Psoas muscle (tissue), 8 donors: ENCODE data around the gene NEDD9. TPM values are rescaled to one million over a fixed set of nuclear protein-coding genes. Genes with fewer than 3 reads are reported as not detected.
A peak's percentile ranks its signal among the peaks of the same experiment; 100 is the strongest.

Source experiments
- ATAC-seq, 4 donors: fragments of 200-7000 bp; cut with Tn5 transposase; one replicate each; pipeline ENCODE4 v1.9.1; 2020; ENCODE audit warnings: moderate library complexity in 3 of 4, mild to moderate bottlenecking in 2 of 4
- DNase-seq, 2 donors: peaks; one replicate each; pipeline ENCODE4 v3.0.0-alpha.2; 2020
- H3K27ac ChIP-seq: fragments of 200-600 bp; one replicate; pipeline ENCODE4 v1.8.0; 2022
- H3K27me3 ChIP-seq, 3 donors: fragments of 200-600 bp in 1 of 3; one replicate each; pipeline versions ENCODE4 v1.6.1 to v1.8.0; 2013 to 2022; ENCODE audit warnings: low read length in 2 of 3, mild to moderate bottlenecking in 2 of 3, moderate library complexity in 1 of 3; ENCODE audit not compliant: insufficient read depth in 3 of 3
- H3K36me3 ChIP-seq, 2 donors: fragments of 200-600 bp in 1 of 2; one replicate each; pipeline versions ENCODE4 v1.6.1 to v1.8.0; 2013 to 2022; ENCODE audit warnings: low read depth in 1 of 2, mild to moderate bottlenecking in 1 of 2, moderate library complexity in 1 of 2; ENCODE audit not compliant: insufficient read depth in 1 of 2
- H3K4me1 ChIP-seq: fragments of 200-600 bp; one replicate; pipeline ENCODE4 v1.8.0; 2022
- H3K4me3 ChIP-seq: fragments of 200-600 bp; one replicate; pipeline ENCODE4 v1.8.0; 2022; ENCODE audit warnings: mild to moderate bottlenecking
- H3K9me3 ChIP-seq: fragments of 200-600 bp; one replicate; pipeline ENCODE4 v1.8.0; 2022
- CTCF ChIP-seq: fragments of 200-600 bp; IDR thresholded peaks from one replicate; pipeline ENCODE4 v1.8.0; 2022; ENCODE audit warnings: antibody characterized with exemption
- WGBS, 3 donors: extraction: QIAGEN DNeasy Blood & Tissue Kit; methylation state at CpG; one replicate each; pipeline versions ENCODE4 v1.1.6 to v1.1.7; 2013; 5-methylcytosine and 5-hydroxymethylcytosine counted together
- intact Hi-C, 2 donors: fragments of 100-400 bp; cut with DNase I; formaldehyde crosslinking; loops; one replicate each; pipeline versions ENCODE4 v1.11.0 to v1.14.2; 2022
- polyA plus RNA-seq, 3 donors: library from polyadenylated mRNA; stranded (reverse); fragments of 200-250 nt; gene quantifications; one replicate each; pipeline ENCODE4 v1.2.3, GENCODE V29; 2013
- total RNA-seq, 4 donors: library from RNA; stranded (reverse); fragmentation: NEBNext Ultra II Directional in 2 of 4; extraction: Animal tissue kit (Norgen Biotek cat#: 25700) in 2 of 4; gene quantifications; one replicate each; pipeline versions ENCODE4 v1.2.1 to v1.2.4, GENCODE V29; 2021 to 2023
- donor health status: healthy with polysubstance abuse.
- donor health status: DM: no; HTN: no; CAD: no; lungs with moderate emphysema.
- donor health status: Bipolar disorder and iron deficiency.
- donor health status: healthy.
- donor health status: DM: yes; HTN: yes; CAD: no.
- donor health status: DM: no; HTN: no; CAD: no.
- donor health status: DM: no; HTN: no; CAD: no.
- donor health status: DM: yes; HTN: yes; CAD: no.

Gene NEDD9
- total and polyA plus RNA-seq, 7 donors, result 9.0 to 15.7 (median 11.2) TPM

GRCh38 chr6:11241154-11241792 lies 8.8 kb upstream of the NEDD9 start:
- no peak for DNase-seq

GRCh38 chr6:11237956-11238355 lies 5.5 kb upstream of the NEDD9 start:
- WGBS, 3 donors, result 93 to 95% (median 94%) methylated on average over 4 of the region's 4 CpGs
- H3K27ac ChIP-seq, result no peak overlapping the region
- no peak for ATAC-seq
- H3K27me3 ChIP-seq, result no peaks in the 10 kb centered on the region
- peaks cover 7% of the 10 kb centered on the region for H3K4me1 ChIP-seq
- H3K9me3 ChIP-seq, result no peaks in the 10 kb centered on the region
- intact Hi-C loops, result no loop called here
- DNase-seq, result no peak
- no peak for TF ChIP-seq CTCF
- no peak overlapping the region for H3K4me3 ChIP-seq
- H3K36me3 ChIP-seq, result no peaks in the 10 kb centered on the region

More at GRCh38 chr6:11241154-11241792, 8.8 kb upstream of the NEDD9 start:
- no peak for TF ChIP-seq CTCF
- H3K4me3 ChIP-seq, result no peak overlapping the region
- H3K4me1 ChIP-seq, result no peaks in the 10 kb centered on the region
- 83 to 85% (median 84%) methylated on average over 11 of the region's 11 CpGs for WGBS, 3 donors
- intact Hi-C loops, result loop anchor here in 1 of 2 donors (5.0 kb wide), 1 partner anchor 256 kb away; no protein-coding TSS in a partner anchor
- no peaks in the 10 kb centered on the region for H3K27me3 ChIP-seq
- no peaks in the 10 kb centered on the region for H3K9me3 ChIP-seq
- ATAC-seq, result peak in 1 of 4 donors; percentile 15
- H3K36me3 ChIP-seq, result no peaks in the 10 kb centered on the region
- no peak overlapping the region for H3K27ac ChIP-seq

- 93 to 95% (median 93%) methylated on average over 4 of the region's 4 CpGs for WGBS, 3 donors
- H3K4me3 ChIP-seq, result no peak overlapping the region
- no peaks in the 10 kb centered on the region for H3K27me3 ChIP-seq
- no peak for ATAC-seq
- DNase-seq, result no peak
- H3K4me1 ChIP-seq, result peaks cover 7% of the 10 kb centered on the region
- no peaks in the 10 kb centered on the region for H3K9me3 ChIP-seq
- intact Hi-C loops, result no loop called here
- H3K36me3 ChIP-seq, result no peaks in the 10 kb centered on the region
- H3K27ac ChIP-seq, result no peak overlapping the region
- TF ChIP-seq CTCF, result no peak
Observed at GRCh38 chr6:11237428-11237827, 5.0 kb upstream of the NEDD9 start.

GRCh38 chr6:11236915-11237314 lies 4.4 kb upstream of the NEDD9 start:
- no peak overlapping the region for H3K4me3 ChIP-seq
- no peaks in the 10 kb centered on the region for H3K9me3 ChIP-seq
- no peak for TF ChIP-seq CTCF
- H3K36me3 ChIP-seq, result no peaks in the 10 kb centered on the region
- intact Hi-C loops, result no loop called here
- 88 to 89% (median 88%) methylated on average over 6 of the region's 6 CpGs for whole genome bisulfite sequencing, 3 donors
- no peaks in the 10 kb centered on the region for H3K27me3 ChIP-seq
- no peak for ATAC-seq
- DNase-seq, result no peak
- H3K4me1 ChIP-seq, result peaks cover 7% of the 10 kb centered on the region
- H3K27ac ChIP-seq, result no peak overlapping the region
